Activated CD8-positive, alpha-beta memory T cell treated with anti-CD3 and anti-CD28 coated beads, Interleukin-2, amount 50 U/mL, for 48 hours (primary cell): ENCODE data around the gene SLC1A1.

Experiments
- DNase-seq: peaks from one replicate; pipeline ENCODE4 v3.0.0-alpha.2; 2020

Gene SLC1A1

DNA sequence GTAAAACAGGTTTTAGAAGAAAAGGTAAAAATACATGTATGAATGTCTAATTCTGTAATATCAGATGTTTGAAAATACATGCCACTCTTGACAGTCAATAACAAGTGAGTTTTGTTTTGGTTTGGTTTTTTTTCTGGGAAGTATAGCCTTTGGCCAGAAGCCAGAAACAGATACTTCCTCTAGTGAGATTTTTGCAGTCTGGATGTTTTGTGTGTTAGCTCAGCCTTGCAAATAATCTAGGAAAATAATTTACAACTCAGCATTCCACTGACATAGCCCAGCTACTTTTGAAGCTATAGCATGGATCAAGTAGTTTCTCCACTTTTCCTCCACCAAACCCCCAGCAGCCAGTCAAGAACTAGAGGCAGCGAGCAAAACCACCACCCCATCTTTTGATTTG is 56.7 kb downstream of the SLC1A1 start:
- no peak for DNase-seq

DNA sequence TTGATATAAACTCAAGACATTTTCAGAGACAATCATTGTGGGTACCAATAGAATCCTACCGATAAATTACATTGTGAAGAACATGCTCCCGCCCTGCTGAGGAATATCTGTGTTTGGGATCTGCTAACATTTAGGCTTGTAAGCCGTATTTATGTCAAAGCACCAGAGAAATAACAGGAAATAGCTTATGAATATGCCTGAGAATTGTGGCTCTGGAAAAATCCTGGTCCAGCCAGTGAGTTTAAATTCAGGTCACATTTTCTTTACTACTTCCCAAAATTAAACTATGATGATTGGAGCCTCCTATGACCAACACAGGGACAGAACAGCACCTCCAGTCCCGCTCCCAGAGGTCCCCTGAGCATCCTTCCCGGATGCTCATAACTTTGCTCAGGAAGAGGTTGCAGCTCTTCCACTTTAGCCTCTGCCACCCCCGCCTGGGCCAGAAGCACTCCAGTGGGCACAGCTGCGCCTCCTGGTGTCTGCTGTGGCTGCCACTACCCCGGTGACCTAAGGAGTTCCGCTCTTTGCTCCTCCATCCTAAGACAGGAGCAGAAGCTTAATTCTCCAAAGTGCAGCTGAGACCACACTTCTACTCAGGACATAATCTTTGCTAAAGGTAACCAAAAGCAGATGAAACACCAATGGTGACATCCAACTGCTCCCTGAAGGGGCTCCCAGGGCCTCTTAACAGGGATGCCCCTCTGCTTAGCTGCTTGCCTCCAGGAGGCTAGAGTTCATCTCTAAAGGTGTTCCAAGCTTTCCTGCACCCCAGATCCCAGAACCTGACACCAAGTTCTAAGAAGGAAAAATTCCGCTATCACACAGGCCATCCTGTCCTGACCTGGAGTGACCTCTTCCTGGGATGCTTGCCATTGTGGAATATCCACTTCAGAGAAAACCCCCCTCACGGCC is 58.8 kb downstream of the SLC1A1 start:
- DNase-seq = no peak

DNA sequence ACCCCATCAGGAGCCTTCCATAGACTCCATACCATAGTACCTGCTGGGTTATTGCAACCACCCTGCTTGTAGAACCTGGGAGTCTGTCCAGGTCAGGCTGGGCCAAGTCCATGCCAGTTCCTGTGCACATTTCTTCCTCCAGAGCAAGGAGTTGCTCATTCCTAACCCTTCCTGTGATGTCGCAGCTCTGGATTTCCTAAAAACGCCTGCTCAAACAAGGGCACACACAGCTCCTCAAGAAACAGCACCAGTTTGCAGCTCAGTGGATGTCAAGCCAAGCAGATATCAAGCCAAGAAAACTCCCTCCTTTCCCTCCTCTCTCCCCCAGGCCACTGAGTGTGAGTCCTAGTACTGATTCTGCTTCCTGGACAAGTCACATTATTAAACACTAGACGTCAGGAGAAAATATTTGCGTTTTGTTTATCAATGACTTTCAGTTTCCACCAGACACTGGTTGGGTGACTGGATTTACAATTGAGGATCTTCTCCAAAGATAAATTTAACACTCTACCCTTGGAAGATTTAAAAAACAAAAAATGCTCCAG is 59.6 kb downstream of the SLC1A1 start:
- no peak for DNase-seq

DNA sequence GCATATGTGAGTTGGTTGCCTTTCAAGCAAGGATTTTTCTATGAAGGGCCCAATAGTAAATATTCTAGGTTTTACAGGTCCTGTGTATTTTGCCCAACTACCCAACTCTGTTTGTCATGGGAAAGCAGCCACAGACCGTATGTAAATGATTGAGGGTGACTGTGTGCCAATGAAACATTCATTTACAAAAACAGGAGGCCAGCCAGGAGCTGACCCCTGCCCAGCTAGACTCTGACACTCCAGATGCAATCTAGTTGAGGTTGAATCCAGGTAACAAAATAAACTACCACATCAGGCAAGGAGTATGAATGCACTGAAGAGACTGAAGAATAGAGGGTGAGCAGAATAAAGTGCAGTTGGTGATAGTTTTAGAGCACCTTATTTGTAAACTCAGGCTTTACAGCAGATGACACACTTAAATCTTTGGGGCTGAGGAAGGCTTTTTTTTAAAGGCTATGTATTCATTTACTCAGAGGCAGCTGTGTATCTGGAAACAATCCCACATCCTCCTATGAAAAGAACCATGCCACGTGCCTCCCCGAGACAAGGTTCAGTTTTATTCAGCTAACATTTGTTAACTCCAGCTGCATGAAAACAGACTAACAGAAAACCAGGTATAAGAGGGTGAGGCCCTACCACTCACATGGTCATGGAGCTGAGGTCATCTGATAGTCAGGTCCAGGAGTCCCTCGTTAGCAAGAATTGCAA is 60.7 kb downstream of the SLC1A1 start:
- DNase-seq = no peak

DNA sequence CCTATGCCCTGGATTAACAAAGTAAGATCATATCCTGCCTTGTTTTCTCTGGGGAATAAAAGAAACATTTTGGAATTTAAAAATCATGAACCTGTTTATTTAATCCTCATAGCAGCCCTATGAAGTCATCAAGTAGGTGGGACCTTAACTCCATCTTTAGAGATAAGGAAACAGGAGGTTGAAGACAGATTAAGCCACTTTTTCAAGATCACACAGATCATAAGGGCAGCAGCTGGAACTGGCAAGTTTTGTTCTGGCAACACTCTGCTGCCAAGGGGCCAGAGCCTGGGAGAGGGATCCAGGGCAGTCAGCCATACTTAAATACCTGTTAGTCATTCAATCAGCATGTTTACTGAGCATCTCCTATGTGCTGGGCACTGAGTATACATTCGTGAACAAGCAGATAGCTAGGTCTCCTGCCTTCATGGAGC is 63.7 kb downstream of the SLC1A1 start:
- no peak for DNase-seq

DNA sequence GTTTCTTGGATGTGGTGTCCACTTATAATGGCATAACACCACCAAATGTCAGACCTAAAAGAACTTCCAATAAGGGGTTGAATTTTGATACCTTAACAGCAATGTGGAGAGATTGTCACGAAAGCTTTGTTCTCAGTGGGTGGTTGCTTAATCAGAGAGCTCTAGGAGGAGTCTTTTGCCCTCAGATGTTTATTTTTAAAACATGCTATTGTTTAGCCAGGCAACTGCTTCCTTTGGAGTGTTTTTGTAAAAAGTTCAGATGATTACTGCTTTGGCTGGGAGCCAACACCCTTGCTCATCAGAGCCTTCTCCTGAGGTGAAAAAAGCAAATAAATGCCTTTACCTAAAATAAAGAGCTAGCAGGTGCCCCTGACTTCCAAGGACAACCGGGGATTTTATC is 65.0 kb downstream of the SLC1A1 start:
- DNase-seq = no peak

DNA sequence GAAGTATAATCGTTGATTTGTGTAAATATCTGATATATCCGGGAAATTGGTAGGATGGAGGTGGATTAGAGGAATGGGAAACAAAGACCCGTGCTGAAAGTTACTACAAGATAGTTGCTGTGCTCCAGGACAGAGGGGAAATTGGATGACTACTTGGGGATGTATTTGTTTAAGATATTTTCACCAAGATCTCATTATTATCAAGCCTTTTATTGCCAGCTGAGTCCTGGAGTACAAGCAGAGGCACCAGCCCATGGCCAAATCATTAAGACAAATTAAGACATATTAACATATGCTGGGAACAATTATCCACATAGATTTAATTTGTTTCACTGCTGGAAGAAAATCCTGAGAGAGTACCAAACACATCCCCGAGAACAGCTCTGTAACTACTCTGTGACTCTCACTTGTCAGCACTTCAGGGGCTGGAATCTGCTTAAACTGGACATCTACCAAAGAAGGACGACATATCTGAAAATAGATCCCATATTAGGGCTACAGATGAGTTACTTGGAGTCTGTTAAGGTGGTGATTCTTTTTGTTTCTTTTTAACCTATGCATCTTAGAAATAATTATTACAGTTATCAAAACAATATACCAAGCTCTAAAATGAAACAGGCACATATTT is 68.2 kb downstream of the SLC1A1 start:
- no peak for DNase-seq

DNA sequence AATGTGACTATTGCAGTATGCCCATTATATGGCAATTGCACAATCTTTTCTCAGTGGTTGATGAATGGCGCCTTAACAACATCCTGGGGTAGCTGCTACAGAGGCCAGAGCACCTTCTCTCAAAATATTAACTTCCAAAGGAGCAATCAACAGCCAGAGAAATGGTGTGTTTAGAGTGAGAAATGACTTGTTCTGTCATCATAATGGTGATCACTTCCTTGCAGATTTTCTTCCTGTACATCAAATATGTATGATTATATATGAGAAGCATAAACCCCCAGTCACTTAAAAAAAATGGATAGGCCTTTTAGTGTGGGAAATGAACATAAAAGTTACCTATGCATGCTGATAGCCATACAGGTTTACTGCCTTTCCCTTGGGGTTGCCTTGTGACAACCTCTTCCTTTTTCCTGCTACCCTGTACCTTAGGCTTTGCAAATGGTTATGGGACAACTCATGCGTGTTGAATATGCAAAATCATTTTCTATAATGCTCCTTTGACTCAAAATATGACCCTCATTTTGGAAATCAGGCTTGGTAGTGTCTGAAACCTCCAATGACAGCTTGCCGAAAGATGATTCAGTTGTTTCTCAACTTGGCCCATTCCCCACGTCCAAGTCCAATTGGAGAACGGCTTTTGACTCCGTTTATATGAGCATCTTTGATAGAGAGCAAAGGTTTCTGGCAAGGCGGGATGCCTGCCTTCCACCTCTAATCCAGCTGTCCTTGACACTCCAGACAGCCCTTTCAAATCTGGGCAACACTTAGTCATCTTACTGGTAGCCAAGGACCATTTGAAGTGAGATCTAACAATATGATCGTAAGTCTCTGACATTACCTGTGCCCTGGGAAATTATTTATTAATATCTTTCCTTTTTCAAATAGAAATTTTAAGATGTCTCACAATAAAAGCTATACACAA is 69.3 kb downstream of the SLC1A1 start:
- no peak for DNase-seq

DNA sequence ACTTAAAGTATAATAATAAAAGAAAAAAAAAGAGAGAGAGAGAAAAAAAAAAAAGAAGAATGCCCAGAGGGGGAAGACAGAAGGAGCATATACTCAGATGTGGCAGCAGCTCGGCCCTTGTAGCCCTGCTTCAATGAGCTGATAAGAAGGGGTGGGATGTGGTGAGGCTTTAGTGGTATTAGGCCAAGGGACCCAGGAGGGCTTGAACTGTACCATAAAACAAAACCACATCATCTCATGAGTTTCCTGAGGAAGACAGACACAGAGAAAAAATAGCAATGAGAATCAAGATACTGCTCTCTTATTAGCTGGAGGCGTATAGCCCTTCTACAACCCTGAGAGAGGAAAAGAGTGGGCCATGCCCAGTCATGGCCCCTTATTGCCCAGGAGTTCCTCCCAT is 72.8 kb downstream of the SLC1A1 start:
- DNase-seq = no peak

DNA sequence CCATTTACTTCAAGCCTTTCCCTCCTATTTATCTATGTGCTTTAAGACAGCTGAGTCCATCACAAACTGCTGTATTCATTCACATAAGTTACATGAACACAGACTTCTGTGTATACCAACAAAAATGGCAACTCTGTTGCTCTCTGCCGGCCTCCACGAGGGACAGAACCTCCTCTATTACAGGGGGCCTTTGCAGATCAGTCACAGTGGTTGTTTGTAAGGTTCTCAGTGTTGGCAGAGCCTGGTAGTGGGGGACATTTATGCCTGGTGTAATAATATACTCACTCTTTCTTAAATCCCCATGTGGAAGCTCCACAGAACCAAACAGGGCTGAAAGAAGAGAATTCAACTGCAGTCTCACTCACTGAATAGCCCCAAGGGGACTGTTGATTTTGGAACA is 76.5 kb downstream of the SLC1A1 start:
- no peak for DNase-seq

DNA sequence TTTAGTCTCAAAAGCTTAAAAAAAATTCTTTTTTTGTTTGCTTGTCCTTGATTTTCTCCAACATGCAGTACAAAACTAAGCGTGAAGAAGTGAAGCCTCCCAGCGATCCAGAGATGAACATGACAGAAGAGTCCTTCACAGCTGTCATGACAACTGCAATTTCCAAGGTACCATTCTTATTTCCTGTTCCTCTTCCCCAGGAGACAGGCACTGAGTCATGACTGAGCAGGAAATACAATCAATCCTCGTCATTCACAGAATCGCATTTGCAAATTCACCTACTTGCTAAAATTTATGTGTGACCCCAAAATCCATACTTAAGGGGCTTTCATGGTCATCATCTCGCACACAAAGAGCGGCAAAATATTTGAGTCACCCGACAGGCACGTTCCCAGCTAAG is 77.3 kb downstream of the SLC1A1 start:
- no peak for DNase-seq

DNA sequence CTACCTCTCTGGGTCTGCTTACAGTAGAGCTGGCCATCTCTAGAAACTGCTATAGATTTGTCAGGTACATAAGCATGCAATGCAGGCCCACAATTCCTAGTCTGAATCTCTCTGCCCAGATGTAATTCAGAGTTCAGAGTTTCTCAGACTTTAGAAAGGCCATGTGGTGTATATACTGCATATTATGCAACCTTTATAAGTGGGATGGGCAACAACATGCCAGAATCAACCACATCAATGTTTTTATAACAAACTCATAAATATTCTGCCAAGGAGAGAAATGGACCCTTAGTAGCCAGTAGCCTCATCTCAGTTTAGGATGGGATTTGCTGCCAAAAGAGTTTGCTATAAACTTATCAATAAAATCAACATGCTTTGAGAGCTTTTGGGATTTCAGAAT is 78.8 kb downstream of the SLC1A1 start:
- no peak for DNase-seq

DNA sequence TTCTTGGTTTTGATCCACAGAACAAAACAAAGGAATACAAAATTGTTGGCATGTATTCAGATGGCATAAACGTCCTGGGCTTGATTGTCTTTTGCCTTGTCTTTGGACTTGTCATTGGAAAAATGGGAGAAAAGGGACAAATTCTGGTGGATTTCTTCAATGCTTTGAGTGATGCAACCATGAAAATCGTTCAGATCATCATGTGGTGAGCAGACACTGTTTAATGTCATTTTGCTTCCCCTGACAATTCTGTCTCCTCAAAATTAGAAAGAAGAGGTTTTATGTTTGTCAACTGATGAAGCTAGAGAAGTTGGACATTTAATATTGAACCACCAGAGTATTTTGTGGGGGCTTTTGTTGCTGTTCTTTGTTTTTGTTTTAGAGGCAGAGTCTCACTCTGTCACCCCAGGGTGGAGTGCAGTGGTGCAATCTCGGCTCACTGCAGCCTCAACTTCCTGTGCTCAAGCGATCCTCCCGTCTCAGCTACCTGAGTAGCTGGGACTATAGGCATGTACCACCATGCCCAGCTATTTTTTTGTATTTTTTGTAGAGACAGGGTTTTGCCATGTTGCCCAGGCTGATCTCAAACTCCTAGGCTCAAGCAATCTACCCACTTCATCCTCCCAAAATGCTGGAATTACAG is 82.0 kb downstream of the SLC1A1 start:
- DNase-seq = no peak

DNA sequence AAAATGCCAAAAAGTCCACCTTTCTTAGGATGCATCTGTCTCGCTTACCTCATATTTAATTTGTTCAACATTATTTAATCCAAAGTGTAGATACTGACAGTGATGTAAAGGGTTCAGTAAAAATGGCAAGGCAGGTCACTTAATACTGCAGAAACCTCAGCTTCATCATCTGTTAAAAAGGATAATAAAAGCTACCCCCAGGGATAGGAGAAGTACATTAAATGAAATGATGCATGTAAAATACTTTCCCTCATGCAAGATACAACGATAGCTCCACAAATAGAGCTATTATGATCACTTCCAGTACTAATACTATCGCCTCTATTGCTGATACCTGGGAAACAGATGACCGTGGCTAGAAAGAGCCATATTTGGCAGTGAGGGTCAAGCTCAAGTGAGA is 82.9 kb downstream of the SLC1A1 start:
- no peak for DNase-seq

DNA sequence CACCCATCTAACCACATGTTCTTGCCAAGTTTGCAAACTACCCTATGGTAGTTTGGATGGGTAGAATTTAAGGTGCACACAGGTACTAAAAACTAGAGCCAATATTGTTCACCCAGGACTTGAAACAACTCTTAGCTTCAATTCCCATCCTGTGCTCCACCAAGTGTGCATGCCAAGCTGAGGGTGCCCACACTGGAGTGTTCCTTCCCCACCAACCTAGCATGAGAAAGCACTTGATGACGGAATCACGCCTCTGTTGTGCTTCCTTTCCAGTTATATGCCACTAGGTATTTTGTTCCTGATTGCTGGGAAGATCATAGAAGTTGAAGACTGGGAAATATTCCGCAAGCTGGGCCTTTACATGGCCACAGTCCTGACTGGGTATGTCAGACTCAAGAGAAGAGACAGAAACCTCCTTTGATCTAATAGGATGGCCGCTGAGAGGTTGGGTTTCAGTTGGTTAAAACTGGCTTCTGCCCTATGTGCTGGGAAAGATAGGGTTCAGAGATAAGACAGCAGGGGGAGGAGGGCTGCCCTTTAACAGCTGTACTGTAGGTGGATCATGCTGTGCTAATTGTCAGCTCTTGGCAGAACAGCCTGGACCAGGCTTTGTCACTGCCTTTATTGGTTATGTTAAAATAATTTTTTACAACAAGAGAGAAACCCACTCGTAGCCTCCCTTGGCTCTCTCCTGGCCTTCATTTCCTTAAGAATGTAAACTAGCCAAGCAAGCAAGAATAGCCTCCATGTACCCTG is 83.5 kb downstream of the SLC1A1 start:
- DNase-seq = no peak

DNA sequence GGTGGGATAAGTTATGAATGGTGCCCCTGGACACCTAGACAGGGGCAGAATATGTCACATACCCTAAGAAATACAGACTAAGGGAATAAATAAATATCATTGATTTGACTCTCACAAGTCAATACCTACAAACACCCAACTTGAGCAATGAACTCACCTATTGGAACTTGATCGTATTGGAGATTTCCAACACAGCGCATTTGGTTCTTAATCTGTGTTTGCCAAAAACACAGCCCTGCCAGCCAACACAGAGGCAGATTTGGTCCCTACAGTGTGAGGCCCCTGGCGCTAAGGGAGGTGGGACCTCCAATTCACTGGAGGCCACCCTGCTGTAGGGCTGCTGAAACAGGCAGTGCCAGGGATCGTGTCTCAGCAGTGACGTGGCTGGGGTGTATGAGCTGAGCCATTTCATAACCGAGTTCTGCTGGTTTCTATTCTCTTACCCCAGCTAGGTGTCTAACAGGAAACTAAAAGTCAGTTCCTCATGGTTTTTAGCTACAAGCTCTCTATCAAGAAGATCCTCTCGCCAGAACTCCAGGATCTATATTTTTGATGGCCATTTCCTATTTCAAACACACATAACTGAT is 84.5 kb downstream of the SLC1A1 start:
- no peak for DNase-seq

DNA sequence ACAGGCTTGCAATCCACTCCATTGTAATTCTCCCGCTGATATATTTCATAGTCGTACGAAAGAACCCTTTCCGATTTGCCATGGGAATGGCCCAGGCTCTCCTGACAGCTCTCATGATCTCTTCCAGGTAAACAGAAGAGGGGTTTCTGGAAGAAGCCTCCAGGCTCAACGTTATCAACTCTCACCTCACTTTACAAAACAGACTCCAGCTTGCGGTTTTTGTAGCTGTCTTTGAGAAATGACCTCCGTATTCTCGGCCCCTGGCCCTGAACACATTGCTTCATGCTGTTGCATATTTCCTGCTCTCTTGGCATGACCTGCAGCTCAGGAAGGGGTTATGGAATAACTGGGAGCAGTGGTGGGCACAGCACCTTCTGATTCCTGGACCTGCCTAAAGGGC is 85.7 kb downstream of the SLC1A1 start:
- DNase-seq = no peak

DNA sequence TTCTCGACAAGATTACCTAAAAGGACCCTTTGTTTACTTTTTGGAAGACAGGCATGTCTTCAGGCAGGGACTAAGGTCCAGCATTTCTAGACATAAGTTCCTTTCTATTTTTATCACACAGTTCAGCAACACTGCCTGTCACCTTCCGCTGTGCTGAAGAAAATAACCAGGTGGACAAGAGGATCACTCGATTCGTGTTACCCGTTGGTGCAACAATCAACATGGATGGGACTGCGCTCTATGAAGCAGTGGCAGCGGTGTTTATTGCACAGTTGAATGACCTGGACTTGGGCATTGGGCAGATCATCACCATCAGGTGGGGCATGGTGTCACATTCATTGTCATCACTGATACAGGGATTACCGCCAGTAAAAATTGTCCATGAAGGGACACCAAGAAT is 86.2 kb downstream of the SLC1A1 start:
- no peak for DNase-seq

DNA sequence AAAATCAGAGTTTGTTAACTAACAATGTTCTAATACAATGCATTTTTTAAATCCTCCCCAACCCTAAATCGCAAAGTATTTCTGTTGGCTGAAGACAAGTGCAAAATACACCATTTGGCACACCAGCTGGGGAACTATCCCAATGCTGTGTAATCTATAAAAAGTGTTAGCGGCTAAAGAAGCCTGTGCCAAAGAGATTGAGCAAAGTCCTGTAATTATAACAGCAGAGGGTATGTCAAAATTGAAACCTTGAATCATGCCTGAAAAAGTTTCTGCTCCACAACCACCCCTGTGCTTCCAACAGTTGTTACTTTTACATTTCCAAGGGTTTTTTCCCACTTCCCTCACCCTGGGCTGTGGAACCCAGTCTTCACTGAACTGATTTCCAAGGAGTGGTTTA is 88.7 kb downstream of the SLC1A1 start:
- no peak for DNase-seq

DNA sequence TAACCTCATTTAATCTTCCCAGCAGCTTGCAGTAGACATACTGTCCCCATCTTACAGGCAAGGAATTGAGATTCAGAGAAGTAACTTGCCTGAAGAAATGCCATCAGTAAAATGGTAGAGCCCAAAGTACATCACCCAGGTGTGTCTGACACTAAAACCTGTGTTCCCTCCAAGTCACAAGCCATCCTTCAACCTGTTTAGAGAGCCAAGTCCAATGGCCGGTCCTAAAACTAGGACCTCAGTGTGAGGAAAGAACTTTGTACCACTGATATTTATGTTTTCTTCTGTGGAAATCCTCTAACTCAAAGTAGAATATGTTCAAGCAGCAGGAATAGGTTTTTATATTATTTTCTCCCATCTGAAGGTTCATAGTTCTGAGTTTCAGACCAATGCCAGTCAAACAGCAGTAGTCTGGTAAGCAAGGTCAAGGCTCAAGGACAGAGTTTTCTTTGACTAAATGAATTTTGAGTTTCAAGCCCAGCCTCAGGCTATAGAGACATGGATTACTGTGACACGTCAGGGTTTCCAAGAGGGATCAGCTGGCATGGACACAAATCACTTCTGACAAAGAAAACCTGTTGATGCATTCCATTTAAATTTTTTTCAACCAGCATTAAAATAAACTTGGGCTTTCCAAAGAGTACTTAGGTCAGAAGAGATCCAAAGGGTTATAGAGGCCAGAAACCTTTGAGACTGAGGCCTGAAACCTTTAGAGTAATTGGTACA is 90.9 kb downstream of the SLC1A1 start:
- no peak for DNase-seq
